Mononuclear cell (primary cell): Measurements from ENCODE around the gene SPATA18. TPM values are rescaled to one million over a fixed set of nuclear protein-coding genes. Genes with fewer than 3 reads are reported as not detected.

Source experiments
- H3K27me3 ChIP-seq: 2 replicates; pipeline ENCODE4 v1.6.0; 2011; ENCODE audit warnings: low read length, control low read depth; ENCODE audit not compliant: insufficient read depth
- H3K4me1 ChIP-seq: 2 replicates; pipeline ENCODE4 v1.5.1; 2011; ENCODE audit warnings: mild to moderate bottlenecking, low read length, control low read depth; ENCODE audit not compliant: insufficient read depth
- H3K4me3 ChIP-seq: 2 replicates; pipeline ENCODE4 v1.5.1; 2011; ENCODE audit warnings: mild to moderate bottlenecking, low read length, moderate library complexity
- H3K9me3 ChIP-seq: 2 replicates; pipeline ENCODE4 v1.5.1; 2011; ENCODE audit warnings: low read depth, mild to moderate bottlenecking, control low read depth, low read length
- total RNA-seq: library from RNA; depleted of rRNA; stranded (reverse); fragments of >200 nt; gene quantifications from one replicate; pipeline ENCODE4 v1.2.3, GENCODE V29; 2012

SPATA18 gene
- total RNA-seq, 1 donor, result 0.42 TPM

- H3K27me3 ChIP-seq, result peaks cover 40% of the 10 kb centered on the region
- H3K4me3 ChIP-seq, result no peak overlapping the region
- peaks cover 7% of the 10 kb centered on the region for H3K4me1 ChIP-seq
- H3K9me3 ChIP-seq, result no peaks in the 10 kb centered on the region
Observed at GRCh38 chr4:52036886-52037530, 14.1 kb upstream of the SPATA18 start.

GRCh38 chr4:52037689-52038102, 13.4 kb upstream of the SPATA18 start:
- Histone ChIP-seq H3K9me3 (no peaks in the 10 kb centered on the region), H3K4me1 (peaks cover 7% of the 10 kb centered on the region), H3K27me3 (peaks cover 45% of the 10 kb centered on the region), H3K4me3 (peak overlapping the region; percentile 36)

GRCh38 chr4:52038103-52038912, 12.8 kb upstream of the SPATA18 start, which contains the start of gene SGCB:
Gene SGCB (minus strand): TSS chr4:52038299. CDS start chr4:52038259, 40 bp downstream.
- Histone ChIP-seq H3K9me3 (no peaks in the 10 kb centered on the region), H3K4me3 (peak within 1 kb of the TSS; percentile 36), H3K4me1 (peaks cover 7% of the 10 kb centered on the region), H3K27me3 (peaks cover 45% of the 10 kb centered on the region)

GRCh38 chr4:52045028-52045427, 6.1 kb upstream of the SPATA18 start:
- H3K4me3 ChIP-seq, result no peak overlapping the region
- no peaks in the 10 kb centered on the region for H3K4me1 ChIP-seq
- H3K9me3 ChIP-seq, result no peaks in the 10 kb centered on the region
- peaks cover 59% of the 10 kb centered on the region for H3K27me3 ChIP-seq

GRCh38 chr4:52049266-52049665, 1.8 kb upstream of the SPATA18 start:
- H3K27me3 ChIP-seq, result peaks cover 76% of the 10 kb centered on the region
- H3K9me3 ChIP-seq, result no peaks in the 10 kb centered on the region
- no peak overlapping the region for H3K4me3 ChIP-seq
- H3K4me1 ChIP-seq, result peaks cover 20% of the 10 kb centered on the region

GRCh38 chr4:52051615-52052474, 741 bp downstream of the SPATA18 start:
- H3K4me3 ChIP-seq, result no peak overlapping the region
- H3K4me1 ChIP-seq, result peaks cover 24% of the 10 kb centered on the region
- peaks cover 73% of the 10 kb centered on the region for H3K27me3 ChIP-seq
- no peaks in the 10 kb centered on the region for H3K9me3 ChIP-seq

- peaks cover 68% of the 10 kb centered on the region for H3K27me3 ChIP-seq
- no peak overlapping the region for H3K4me3 ChIP-seq
- H3K9me3 ChIP-seq, result no peaks in the 10 kb centered on the region
Observed at GRCh38 chr4:52052475-52052780, 1.3 kb downstream of the SPATA18 start.

GRCh38 chr4:52054254-52054653, 3.1 kb downstream of the SPATA18 start:
- no peak overlapping the region for H3K4me3 ChIP-seq
- H3K9me3 ChIP-seq, result no peaks in the 10 kb centered on the region
- H3K27me3 ChIP-seq, result peaks cover 55% of the 10 kb centered on the region
- H3K4me1 ChIP-seq, result peaks cover 40% of the 10 kb centered on the region

More at GRCh38 chr4:52052475-52052780, 1.3 kb downstream of the SPATA18 start:
- peaks cover 26% of the 10 kb centered on the region for H3K4me1 ChIP-seq

- Histone ChIP-seq H3K4me3 (no peak overlapping the region), H3K4me1 (peaks cover 29% of the 10 kb centered on the region), H3K9me3 (no peaks in the 10 kb centered on the region), H3K27me3 (peaks cover 27% of the 10 kb centered on the region)
Observed at GRCh38 chr4:52057196-52057595, 6.1 kb downstream of the SPATA18 start.

- Histone ChIP-seq H3K9me3 (no peaks in the 10 kb centered on the region), H3K4me3 (no peak overlapping the region), H3K4me1 (peaks cover 23% of the 10 kb centered on the region), H3K27me3 (peaks cover 17% of the 10 kb centered on the region)
Observed at GRCh38 chr4:52058275-52058674, 7.2 kb downstream of the SPATA18 start.

GRCh38 chr4:52059372-52059771, 8.3 kb downstream of the SPATA18 start:
- peaks cover 23% of the 10 kb centered on the region for H3K4me1 ChIP-seq
- no peaks in the 10 kb centered on the region for H3K9me3 ChIP-seq
- peaks cover 9% of the 10 kb centered on the region for H3K27me3 ChIP-seq
- H3K4me3 ChIP-seq, result no peak overlapping the region

- H3K4me3 ChIP-seq, result no peak overlapping the region
- no peaks in the 10 kb centered on the region for H3K9me3 ChIP-seq
- no peaks in the 10 kb centered on the region for H3K4me1 ChIP-seq
- peaks cover 14% of the 10 kb centered on the region for H3K27me3 ChIP-seq
Observed at GRCh38 chr4:52069571-52069970, 18.5 kb downstream of the SPATA18 start.

GRCh38 chr4:52071791-52072546, 20.9 kb downstream of the SPATA18 start:
- Histone ChIP-seq H3K9me3 (no peaks in the 10 kb centered on the region), H3K4me1 (no peaks in the 10 kb centered on the region), H3K4me3 (no peak overlapping the region), H3K27me3 (peaks cover 27% of the 10 kb centered on the region)

- Histone ChIP-seq H3K27me3 (peaks cover 23% of the 10 kb centered on the region), H3K4me1 (no peaks in the 10 kb centered on the region), H3K4me3 (no peak overlapping the region), H3K9me3 (no peaks in the 10 kb centered on the region)
Observed at GRCh38 chr4:52076731-52077130, 25.6 kb downstream of the SPATA18 start.
